ENCODE measurements around the gene ID3.
A peak's percentile ranks its signal among the peaks of the same experiment; 100 is the strongest.

ID3 gene

DNA sequence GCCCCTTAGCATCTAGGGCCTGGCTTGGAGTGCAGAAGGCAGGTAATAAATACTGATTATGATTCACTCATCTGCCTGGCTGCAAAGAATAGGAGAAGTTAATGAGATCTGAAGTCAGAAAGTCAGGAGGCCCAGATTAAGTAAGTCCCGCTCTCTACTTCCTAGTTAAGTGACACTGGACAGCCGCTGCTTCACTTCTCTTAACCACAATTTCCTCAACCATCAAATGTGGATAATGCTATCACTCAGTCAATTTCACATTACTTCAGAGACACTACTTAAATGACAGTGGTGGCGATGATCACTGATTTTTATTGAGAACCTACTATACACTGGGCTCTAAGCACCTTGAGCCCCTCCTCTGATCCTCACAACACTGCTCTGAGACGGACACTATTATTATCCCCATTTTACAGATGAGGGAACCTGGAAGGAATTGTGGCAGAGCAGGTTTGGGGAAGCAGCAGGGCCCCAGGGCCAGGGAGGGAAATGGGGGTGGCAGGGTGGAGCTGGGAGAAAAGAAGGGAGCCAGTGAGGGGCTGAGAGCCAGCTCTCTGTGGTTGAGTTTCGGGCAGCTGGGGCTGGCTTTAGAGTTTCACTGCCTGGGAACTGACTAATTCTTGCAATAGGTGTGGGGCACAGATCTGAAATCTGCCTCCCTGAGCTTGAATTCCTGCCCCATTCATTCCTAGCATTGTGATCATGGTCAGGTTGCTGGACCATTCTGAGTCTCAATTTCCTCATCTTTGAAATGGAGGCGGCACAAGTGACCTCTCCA, 25.9 kb downstream of the ID3 start:
- H3K4me3 ChIP-seq (ENCODE audit: low read depth, low read length) = no peak overlapping the region
- TF ChIP-seq, protein P1, sequence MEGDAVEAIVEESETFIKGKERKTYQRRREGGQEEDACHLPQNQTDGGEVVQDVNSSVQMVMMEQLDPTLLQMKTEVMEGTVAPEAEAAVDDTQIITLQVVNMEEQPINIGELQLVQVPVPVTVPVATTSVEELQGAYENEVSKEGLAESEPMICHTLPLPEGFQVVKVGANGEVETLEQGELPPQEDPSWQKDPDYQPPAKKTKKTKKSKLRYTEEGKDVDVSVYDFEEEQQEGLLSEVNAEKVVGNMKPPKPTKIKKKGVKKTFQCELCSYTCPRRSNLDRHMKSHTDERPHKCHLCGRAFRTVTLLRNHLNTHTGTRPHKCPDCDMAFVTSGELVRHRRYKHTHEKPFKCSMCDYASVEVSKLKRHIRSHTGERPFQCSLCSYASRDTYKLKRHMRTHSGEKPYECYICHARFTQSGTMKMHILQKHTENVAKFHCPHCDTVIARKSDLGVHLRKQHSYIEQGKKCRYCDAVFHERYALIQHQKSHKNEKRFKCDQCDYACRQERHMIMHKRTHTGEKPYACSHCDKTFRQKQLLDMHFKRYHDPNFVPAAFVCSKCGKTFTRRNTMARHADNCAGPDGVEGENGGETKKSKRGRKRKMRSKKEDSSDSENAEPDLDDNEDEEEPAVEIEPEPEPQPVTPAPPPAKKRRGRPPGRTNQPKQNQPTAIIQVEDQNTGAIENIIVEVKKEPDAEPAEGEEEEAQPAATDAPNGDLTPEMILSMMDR (IDR thresholded peaks at IDR 0.05; ENCODE audit: low read depth, low read length, missing control alignments) = no peak
- DNase-seq (ENCODE audit: low read depth) = no peak

DNA sequence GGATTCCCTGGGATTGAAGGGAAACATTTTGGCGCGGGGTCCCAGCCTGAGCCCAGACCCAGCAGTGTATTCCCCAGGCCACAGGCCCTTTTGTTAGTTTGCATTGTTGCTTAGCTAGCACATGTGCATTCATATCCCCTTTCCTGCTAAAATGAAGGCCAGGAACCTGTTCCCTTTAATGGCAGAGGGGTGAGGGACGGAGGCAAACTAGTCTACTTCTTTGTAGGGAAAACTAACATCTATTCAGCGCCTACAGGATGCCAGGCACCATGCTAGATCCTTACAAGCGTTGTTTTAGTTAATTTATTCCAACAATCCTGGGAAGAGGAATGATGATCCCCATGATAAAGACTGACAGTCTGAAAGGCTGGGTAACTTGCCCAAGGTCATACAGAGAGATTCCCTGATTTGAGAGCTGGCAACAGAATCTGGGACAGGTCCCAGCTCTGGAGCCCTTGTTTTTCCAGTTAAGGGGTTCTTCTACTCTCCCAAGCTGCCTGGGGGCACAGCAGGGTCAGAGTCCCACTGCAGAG, 27.7 kb downstream of the ID3 start:
- TF ChIP-seq, protein P1 (IDR thresholded peaks at IDR 0.05; ENCODE audit: low read depth, low read length, missing control alignments) = no peak
- DNase-seq (ENCODE audit: low read depth) = no peak
- peak overlapping the region; percentile 44 for H3K4me3 ChIP-seq (ENCODE audit: low read depth, low read length)

- TF ChIP-seq, protein P1 (IDR thresholded peaks at IDR 0.05; ENCODE audit: low read depth, low read length, missing control alignments) = peak; percentile 25
- peak; percentile 63 for DNase-seq (ENCODE audit: low read depth)
- peak within 1 kb of the TSS; percentile 83 for H3K4me3 ChIP-seq (ENCODE audit: low read depth, low read length)
These were observed 28.3 kb downstream of the ID3 start, which contains the start of gene E2F2 for GRCh38 chr1:23530747-23531561. TSS of gene E2F2 (minus strand) at chr1:23531233. CDS start at chr1:23530793, 440 bp downstream.

GRCh38 chr1:23530087-23530746, 29.1 kb downstream of the ID3 start:
- peak overlapping the region; percentile 83 for H3K4me3 ChIP-seq (ENCODE audit: low read depth, low read length)
- DNase-seq (ENCODE audit: low read depth) = no peak
- TF ChIP-seq, protein P1 (IDR thresholded peaks at IDR 0.05; ENCODE audit: low read depth, low read length, missing control alignments) = no peak

GRCh38 chr1:23529146-23530086, 29.9 kb downstream of the ID3 start:
- no peak for DNase-seq (ENCODE audit: low read depth)
- H3K4me3 ChIP-seq (ENCODE audit: low read depth, low read length) = peak overlapping the region; percentile 83

More at GRCh38 chr1:23529146-23530086, 29.9 kb downstream of the ID3 start:
- TF ChIP-seq, protein P1 (IDR thresholded peaks at IDR 0.05; ENCODE audit: low read depth, low read length, missing control alignments) = no peak
